ENCODE measurements around the gene GOT1.

GRCh38 chr10:99410876-99411275, 19.5 kb downstream of the GOT1 start:
- TF ChIP-seq CTCF (IDR thresholded peaks at IDR 0.05) (no peak), POLR2A (IDR thresholded peaks at IDR 0.05) (no peak)

All from uterus (tissue), 2 donors.